Nephron (organoid): ENCODE measurements around the gene PDE11A.

Source experiments
- H3K27ac Mint-ChIP-seq, 3 experiments: 2 replicates each; pipeline ENCODE4 v1.8.0; 2020; ENCODE audit warnings: mixed read lengths in 3 of 3, mild to moderate bottlenecking in 2 of 3, moderate library complexity in 1 of 3
- H3K27me3 Mint-ChIP-seq: 2 replicates; pipeline ENCODE4 v1.8.0; 2021; ENCODE audit warnings: low read depth, mild to moderate bottlenecking, moderate library complexity, mixed read lengths
- H3K36me3 Mint-ChIP-seq: 2 replicates; pipeline ENCODE4 v1.8.0; 2020; ENCODE audit warnings: low read depth, mixed read lengths
- H3K4me1 Mint-ChIP-seq: 2 replicates; pipeline ENCODE4 v1.8.0; 2020; ENCODE audit warnings: mixed read lengths
- H3K4me3 Mint-ChIP-seq, 3 experiments: 2 replicates each; pipeline ENCODE4 v1.8.0; 2020; ENCODE audit warnings: mild to moderate bottlenecking in 3 of 3, mixed read lengths in 3 of 3, moderate library complexity in 2 of 3
- H3K9me3 Mint-ChIP-seq: 2 replicates; pipeline ENCODE4 v1.8.0; 2020; ENCODE audit warnings: mixed read lengths
- TF ChIP-seq, protein P1 (sequence below), 3 experiments: fragments of 200-600 bp; sonication (generic); IDR thresholded peaks; one replicate each; pipeline ENCODE4 v1.5.0; 2021; ENCODE audit warnings: antibody characterized with exemption in 3 of 3; ENCODE audit not compliant: unreplicated experiment in 3 of 3

Gene PDE11A

DNA sequence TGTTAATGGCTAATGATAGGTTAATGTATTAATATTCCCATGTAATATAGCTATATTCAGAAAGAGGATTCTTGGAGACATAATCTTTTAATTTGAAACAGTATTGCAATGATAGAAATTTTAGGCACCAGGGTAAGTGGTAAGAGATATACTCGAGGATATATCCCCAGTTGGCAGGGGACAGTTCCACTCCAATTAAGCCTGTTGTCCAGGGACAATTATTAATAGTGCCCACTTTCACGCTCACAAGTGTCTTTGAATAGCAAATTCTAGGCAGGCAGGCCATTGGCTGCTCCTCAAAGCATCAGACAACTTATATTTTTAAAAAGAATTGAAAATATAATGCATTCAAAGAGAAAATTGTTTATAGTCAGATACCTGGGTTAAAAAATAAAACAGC lies 190.7 kb downstream of the PDE11A start:
- Mint-ChIP-seq H3K4me1 (no peaks in the 10 kb centered on the region), H3K36me3 (no peaks in the 10 kb centered on the region), H3K27me3 (no peaks in the 10 kb centered on the region), H3K9me3 (peaks cover 2% of the 10 kb centered on the region), H3K27ac (no peak overlapping the region), H3K4me3 (no peak overlapping the region)
- TF ChIP-seq, protein P1, sequence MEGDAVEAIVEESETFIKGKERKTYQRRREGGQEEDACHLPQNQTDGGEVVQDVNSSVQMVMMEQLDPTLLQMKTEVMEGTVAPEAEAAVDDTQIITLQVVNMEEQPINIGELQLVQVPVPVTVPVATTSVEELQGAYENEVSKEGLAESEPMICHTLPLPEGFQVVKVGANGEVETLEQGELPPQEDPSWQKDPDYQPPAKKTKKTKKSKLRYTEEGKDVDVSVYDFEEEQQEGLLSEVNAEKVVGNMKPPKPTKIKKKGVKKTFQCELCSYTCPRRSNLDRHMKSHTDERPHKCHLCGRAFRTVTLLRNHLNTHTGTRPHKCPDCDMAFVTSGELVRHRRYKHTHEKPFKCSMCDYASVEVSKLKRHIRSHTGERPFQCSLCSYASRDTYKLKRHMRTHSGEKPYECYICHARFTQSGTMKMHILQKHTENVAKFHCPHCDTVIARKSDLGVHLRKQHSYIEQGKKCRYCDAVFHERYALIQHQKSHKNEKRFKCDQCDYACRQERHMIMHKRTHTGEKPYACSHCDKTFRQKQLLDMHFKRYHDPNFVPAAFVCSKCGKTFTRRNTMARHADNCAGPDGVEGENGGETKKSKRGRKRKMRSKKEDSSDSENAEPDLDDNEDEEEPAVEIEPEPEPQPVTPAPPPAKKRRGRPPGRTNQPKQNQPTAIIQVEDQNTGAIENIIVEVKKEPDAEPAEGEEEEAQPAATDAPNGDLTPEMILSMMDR (IDR thresholded peaks at IDR 0.05; ENCODE audit: unreplicated experiment in 3 of 3): no peak

DNA sequence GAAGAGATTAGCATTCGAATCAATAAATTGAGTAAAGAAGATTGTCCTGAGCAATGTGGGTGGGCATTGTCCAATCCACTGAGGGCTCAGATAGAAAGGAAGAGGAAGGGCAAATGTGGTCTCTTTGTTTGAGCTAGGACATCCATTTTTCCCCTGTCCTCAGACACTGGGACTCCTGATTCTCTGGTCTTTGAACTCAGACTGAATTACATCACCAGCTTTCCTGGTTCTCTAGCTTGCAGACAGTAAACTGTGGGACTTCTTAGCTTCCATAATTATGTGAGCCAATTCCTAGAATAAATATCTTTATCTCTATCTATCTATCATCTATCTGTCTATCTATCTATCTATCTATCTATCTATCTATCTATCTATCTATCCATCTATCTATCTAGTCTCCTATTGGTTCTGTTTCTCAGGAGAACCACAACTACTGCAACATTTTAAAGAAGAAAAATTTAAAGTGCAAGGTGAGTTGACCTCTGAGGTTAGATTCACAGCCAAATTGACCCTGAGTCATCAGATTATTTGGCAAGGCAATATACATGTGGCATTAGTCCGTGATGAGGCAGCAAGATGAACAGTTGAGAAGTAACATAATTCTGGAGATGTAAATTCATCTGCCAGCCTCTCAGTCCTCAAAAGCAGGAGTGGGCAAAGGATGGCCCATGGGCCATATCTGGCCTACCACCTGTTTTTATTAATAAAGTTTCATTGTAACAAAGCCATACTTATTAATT lies 191.4 kb downstream of the PDE11A start:
- Mint-ChIP-seq H3K4me1 (no peaks in the 10 kb centered on the region), H3K27me3 (no peaks in the 10 kb centered on the region), H3K36me3 (no peaks in the 10 kb centered on the region), H3K4me3 (no peak overlapping the region), H3K27ac (no peak overlapping the region), H3K9me3 (peaks cover 2% of the 10 kb centered on the region)
- TF ChIP-seq, protein P1 (IDR thresholded peaks at IDR 0.05; ENCODE audit: unreplicated experiment in 3 of 3): no peak

DNA sequence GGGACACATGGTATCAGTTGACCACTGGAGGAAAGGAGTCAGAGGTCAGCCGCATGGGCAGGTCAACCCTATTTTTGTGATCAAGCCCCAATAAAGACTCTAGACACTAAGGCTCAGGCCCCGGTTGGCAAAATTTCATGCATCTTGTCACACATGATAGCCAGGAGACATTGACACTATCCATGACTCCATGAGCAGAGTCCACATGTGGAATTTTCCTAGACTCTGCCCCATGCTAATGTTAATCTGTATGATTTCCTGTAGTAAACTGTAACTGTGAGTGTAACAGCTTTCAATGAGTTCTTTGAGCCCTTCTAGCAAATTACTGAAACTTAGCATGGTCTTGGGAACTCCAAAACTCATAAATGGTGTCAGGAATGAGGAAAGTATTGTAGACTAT lies 192.3 kb downstream of the PDE11A start:
- no peaks in the 10 kb centered on the region for H3K27me3 Mint-ChIP-seq
- H3K27ac Mint-ChIP-seq: no peak overlapping the region
- TF ChIP-seq, protein P1 (IDR thresholded peaks at IDR 0.05; ENCODE audit: unreplicated experiment in 3 of 3): no peak
- peaks cover 2% of the 10 kb centered on the region for H3K9me3 Mint-ChIP-seq
- H3K4me3 Mint-ChIP-seq: no peak overlapping the region
- H3K36me3 Mint-ChIP-seq: no peaks in the 10 kb centered on the region
- H3K4me1 Mint-ChIP-seq: no peaks in the 10 kb centered on the region

DNA sequence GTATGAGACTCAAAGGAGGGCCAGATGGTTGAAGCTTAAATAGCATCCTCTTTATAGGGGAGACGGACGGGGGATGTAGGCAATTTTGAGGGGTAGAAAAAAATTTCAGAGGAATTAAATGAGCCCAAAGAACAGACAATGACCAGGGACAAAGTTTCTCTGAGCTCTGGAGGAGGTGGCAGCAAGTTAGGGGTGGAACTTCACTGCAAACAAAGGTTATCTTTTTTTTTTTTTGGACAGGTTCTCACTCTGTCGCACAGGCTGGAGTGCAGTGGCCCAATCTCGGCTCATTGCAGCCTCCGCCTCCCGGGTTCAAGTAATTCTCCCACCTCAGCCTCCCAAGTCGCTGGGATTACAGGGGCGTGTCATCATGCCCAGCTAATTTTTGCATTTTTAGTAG lies 195.6 kb downstream of the PDE11A start:
- Mint-ChIP-seq H3K9me3 (peaks cover 2% of the 10 kb centered on the region), H3K36me3 (no peaks in the 10 kb centered on the region), H3K4me3 (no peak overlapping the region), H3K27me3 (no peaks in the 10 kb centered on the region), H3K27ac (no peak overlapping the region), H3K4me1 (peaks cover 5% of the 10 kb centered on the region)
- TF ChIP-seq, protein P1 (IDR thresholded peaks at IDR 0.05; ENCODE audit: unreplicated experiment in 3 of 3): no peak

DNA sequence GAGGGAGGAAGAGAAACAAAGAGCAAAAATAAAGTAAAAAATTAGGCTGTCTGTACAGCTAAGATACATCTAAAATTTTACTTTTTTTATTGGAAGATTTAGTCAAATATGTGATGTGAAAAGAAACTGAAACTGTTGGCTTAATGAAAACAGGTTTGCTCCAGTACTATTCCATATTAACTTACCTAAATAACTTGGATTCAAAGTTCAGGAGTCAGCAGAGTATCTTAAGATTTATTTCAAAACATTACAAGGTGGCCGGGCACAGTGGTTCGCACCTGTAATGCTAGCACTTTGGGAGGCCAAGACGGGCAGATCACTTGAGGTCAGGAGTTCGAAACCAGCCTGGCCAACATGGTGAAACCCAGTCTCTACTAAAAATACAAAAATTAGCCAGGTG lies 197.9 kb downstream of the PDE11A start:
- Mint-ChIP-seq H3K4me3 (no peak overlapping the region), H3K27ac (no peak overlapping the region), H3K4me1 (peaks cover 5% of the 10 kb centered on the region), H3K27me3 (no peaks in the 10 kb centered on the region), H3K36me3 (no peaks in the 10 kb centered on the region), H3K9me3 (no peaks in the 10 kb centered on the region)
- TF ChIP-seq, protein P1 (IDR thresholded peaks at IDR 0.05; ENCODE audit: unreplicated experiment in 3 of 3): no peak

DNA sequence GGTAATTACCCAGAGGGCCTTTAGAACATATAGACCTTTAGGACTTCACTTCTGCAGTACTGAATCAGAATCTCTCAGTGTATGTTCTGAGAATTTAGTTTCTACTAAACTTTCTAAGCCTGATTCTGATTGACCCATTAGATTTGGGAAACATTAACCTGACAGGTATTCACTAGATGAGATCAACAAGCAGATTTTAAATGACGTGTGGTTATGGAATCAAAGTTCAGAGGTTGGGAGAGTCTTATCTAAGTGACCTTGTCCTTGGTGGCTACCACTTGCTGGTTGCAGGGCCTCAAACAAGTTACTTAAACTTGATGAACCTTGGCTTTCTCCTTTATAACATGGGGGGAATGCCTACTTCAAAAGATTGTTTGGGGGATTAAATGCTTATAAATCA lies 198.7 kb downstream of the PDE11A start:
- TF ChIP-seq, protein P1 (IDR thresholded peaks at IDR 0.05; ENCODE audit: unreplicated experiment in 3 of 3): no peak
- Mint-ChIP-seq H3K27ac (no peak overlapping the region), H3K9me3 (no peaks in the 10 kb centered on the region), H3K36me3 (no peaks in the 10 kb centered on the region), H3K27me3 (no peaks in the 10 kb centered on the region), H3K4me3 (no peak overlapping the region), H3K4me1 (peaks cover 5% of the 10 kb centered on the region)
